GM04504 (cell line): Measurements from ENCODE around the gene SH3TC1.

Source experiments
- DNase-seq: peaks from one replicate; pipeline ENCODE4 v3.0.0-alpha.2; 2012; ENCODE audit warnings: low read depth

The SH3TC1 gene

DNA sequence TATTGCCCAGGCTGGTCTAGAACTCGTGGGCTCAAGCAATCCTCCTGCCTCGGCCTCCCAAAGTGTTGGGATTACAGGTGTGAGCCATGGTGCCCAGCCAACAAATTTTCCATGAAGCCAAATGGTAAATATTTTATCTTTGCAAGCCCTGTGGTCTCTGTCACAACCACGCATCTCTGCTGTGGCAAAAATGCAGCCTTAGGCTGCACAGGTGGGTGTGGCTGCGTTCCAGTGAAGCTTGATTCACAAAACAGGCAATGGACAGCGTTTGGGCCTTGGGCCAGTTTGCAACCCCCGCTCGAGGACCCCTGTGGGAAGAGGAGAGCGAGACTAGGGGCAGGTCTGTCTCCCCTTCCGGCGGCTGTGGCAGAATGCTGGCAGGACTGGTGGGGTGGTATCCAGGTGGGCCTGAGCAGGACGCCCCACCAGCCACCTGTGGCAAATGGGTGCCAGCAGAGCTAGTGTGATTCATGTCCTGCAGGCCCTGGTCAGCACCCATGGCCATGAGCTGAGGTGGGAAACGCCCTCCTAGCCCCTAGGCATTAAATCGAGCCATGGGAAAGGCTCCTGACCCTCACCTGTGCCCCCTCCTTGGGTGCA is 90.2 kb downstream of the SH3TC1 start:
- DNase-seq: no peak

- no peak for DNase-seq
Observed at GRCh38 chr4:8289956-8290700, 91.0 kb downstream of the SH3TC1 start.

DNA sequence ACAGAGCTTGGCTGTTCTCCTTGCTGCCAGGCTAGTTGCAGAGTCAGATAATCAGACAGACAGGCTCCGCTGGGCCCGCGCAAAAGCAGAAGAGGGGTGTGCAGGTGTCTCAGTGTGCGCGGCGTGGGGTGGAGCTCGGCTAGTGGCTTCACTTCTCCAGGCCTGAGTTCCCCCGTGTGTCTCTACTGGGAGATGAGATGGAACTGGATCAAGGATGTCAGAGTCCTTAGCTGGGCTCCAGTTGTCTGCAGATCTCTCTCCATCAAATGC is 91.5 kb downstream of the SH3TC1 start:
- no peak for DNase-seq
